Stomach (tissue), 9 donors: ENCODE data around the gene AGTRAP. TPM values are rescaled to one million over a fixed set of nuclear protein-coding genes. Genes with fewer than 3 reads are reported as not detected.

Source experiments
- DNase-seq, 2 donors: peaks; one replicate each; pipeline versions ENCODE4 v3.0.0 to v3.0.0-alpha.2; 2013 to 2019
- H3K27ac ChIP-seq, 5 donors: fragments of 200-600 bp in 4 of 5; sonication (generic) in 4 of 5; one replicate each; pipeline ENCODE4 v1.5.1; 2013 to 2019; ENCODE audit warnings: mild to moderate bottlenecking in 1 of 5, moderate library complexity in 1 of 5
- H3K27me3 ChIP-seq, 3 donors: fragments of 200-600 bp; sonication (generic); one replicate each; pipeline ENCODE4 v1.5.1; 2017 to 2019; ENCODE audit warnings: mixed run types in 1 of 3
- H3K36me3 ChIP-seq, 4 donors: fragments of 200-600 bp; sonication (generic); 1 replicate in 3 of 4; 2 replicates in 1 of 4; pipeline ENCODE4 v1.5.1; 2016 to 2019
- H3K4me1 ChIP-seq, 4 donors: fragments of 200-600 bp; sonication (generic); one replicate each; pipeline ENCODE4 v1.5.1; 2016 to 2019
- H3K4me3 ChIP-seq, 4 donors: fragments of 200-600 bp; sonication (generic) in 3 of 4; one replicate each; pipeline ENCODE4 v1.5.1; 2016 to 2019; ENCODE audit warnings: mild to moderate bottlenecking in 1 of 4
- H3K9me3 ChIP-seq, 4 donors: fragments of 200-600 bp; sonication (generic); one replicate each; pipeline ENCODE4 v1.5.1; 2016 to 2019
- EP300 ChIP-seq: sonication (generic); formaldehyde crosslinking; IDR thresholded peaks from one replicate; pipeline ENCODE4 v1.6.1; 2017; ENCODE audit warnings: antibody characterized with exemption
- POLR2A ChIP-seq, 4 donors: fragments of 450-650 bp; IDR thresholded peaks; one replicate each; pipeline ENCODE4 v1.6.1; 2016; ENCODE audit warnings: antibody characterized with exemption in 4 of 4, control low read depth in 2 of 4, mild to moderate bottlenecking in 1 of 4, moderate library complexity in 1 of 4
- POLR2AphosphoS5 ChIP-seq, 3 donors: sonication (generic); formaldehyde crosslinking; IDR thresholded peaks; one replicate each; pipeline ENCODE4 v1.6.1; 2016; ENCODE audit warnings: antibody characterized with exemption in 3 of 3
- WGBS, 5 donors: extraction: QIAGEN DNeasy Blood & Tissue Kit in 3 of 5; methylation state at CpG; one replicate each; pipeline versions ENCODE4 v1.1.5 to v1.1.7; 2013 to 2018; 5-methylcytosine and 5-hydroxymethylcytosine counted together
- intact Hi-C: fragments of 100-400 bp; cut with DNase I; formaldehyde crosslinking; loops from one replicate; pipeline ENCODE4 v1.15.1; 2023; ENCODE audit warnings: low total_unique reads
- polyA plus RNA-seq, 3 donors: library from polyadenylated mRNA; stranded (reverse); fragments of 200-250 nt; gene quantifications; one replicate each; pipeline ENCODE4 v1.2.3, GENCODE V29; 2013
- total RNA-seq, 5 donors: library from RNA; depleted of rRNA; stranded (reverse); fragments of >200 nt; gene quantifications; one replicate each; pipeline versions ENCODE4 v1.1.0 to v1.2.3, GENCODE V29; 2014 to 2016
- TF ChIP-seq, protein P1 (sequence below), 7 experiments: fragments of 450-650 bp in 4 of 7; fragments of 200-600 bp in 3 of 7; sonication (generic) in 3 of 7; IDR thresholded peaks; one replicate each; pipeline ENCODE4 v1.5.1; 2016 to 2019; ENCODE audit warnings: antibody characterized with exemption in 7 of 7, control low read depth in 2 of 7, mild to moderate bottlenecking in 1 of 7
- donor health status: healthy with polysubstance abuse.
- donor health status: Bipolar disorder and iron deficiency.
- donor health status: healthy.

Gene AGTRAP
- total and polyA plus RNA-seq, 8 donors: 4.1 to 76.3 (median 30.2) TPM

- peaks cover 30 to 88% (median 75%) of the 10 kb centered on the region in 4 donors for H3K36me3 ChIP-seq
- intact Hi-C loops: loop anchor here (10.0 kb wide), 1 partner anchor 61 kb away; the partner anchor contains the start of gene AGTRAP
- no peaks in the 10 kb centered on the region for H3K27me3 ChIP-seq
- H3K4me1 ChIP-seq: peaks cover 18 to 46% (median 35%) of the 10 kb centered on the region in 4 donors
- H3K4me3 ChIP-seq: no peak overlapping the region
- WGBS, 5 donors: 84 to 94% (median 91%) methylated on average over 14 of the region's 14 CpGs
- peak overlapping the region in 2 of 5 donors; percentile 23 to 58 for H3K27ac ChIP-seq
- H3K9me3 ChIP-seq: no peaks in the 10 kb centered on the region
- TF ChIP-seq, protein P1, sequence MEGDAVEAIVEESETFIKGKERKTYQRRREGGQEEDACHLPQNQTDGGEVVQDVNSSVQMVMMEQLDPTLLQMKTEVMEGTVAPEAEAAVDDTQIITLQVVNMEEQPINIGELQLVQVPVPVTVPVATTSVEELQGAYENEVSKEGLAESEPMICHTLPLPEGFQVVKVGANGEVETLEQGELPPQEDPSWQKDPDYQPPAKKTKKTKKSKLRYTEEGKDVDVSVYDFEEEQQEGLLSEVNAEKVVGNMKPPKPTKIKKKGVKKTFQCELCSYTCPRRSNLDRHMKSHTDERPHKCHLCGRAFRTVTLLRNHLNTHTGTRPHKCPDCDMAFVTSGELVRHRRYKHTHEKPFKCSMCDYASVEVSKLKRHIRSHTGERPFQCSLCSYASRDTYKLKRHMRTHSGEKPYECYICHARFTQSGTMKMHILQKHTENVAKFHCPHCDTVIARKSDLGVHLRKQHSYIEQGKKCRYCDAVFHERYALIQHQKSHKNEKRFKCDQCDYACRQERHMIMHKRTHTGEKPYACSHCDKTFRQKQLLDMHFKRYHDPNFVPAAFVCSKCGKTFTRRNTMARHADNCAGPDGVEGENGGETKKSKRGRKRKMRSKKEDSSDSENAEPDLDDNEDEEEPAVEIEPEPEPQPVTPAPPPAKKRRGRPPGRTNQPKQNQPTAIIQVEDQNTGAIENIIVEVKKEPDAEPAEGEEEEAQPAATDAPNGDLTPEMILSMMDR (IDR thresholded peaks at IDR 0.05): no peak
- TF ChIP-seq EP300 (no peak), POLR2A (IDR thresholded peaks at IDR 0.05) (no peak), POLR2AphosphoS5 (IDR thresholded peaks at IDR 0.05) (no peak)
- DNase-seq: no peak
These were observed 59.4 kb downstream of the AGTRAP start for GRCh38 chr1:11795238-11795890.

DNA sequence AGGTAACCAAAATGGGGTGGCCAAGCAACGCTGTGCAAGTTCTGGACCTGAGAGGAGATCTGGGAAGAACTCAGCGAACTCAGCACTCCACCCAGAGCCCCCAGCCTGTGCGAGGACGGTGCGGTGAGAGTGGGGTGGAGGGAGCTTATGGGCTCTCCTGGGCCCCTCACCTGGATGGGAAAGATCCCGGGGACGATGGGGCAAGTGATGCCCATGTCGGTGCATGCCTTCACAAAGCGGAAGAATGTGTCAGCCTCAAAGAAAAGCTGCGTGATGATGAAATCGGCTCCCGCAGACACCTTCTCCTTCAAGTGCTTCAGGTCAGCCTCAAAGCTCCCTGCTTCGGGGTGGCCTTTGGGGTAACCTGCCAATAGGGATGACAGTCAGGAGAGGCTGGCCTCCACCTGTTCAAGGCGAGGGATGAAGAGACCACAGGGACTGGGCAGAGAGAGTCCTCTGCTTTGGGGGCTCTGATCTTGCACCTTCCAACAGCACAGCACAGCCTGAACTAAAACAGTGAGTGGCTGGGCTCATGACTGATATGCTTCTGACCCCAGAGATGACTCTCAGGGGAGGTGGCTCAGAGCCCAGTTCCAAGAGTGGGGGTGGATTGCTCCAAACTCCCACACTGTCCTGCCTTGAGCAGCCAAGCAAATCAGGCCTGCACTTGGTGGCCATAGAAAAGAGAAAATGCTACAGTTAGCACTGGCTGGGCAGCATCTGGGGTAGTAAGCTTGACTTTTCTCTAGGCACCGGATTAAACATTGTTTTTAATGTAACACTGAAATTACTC, 60.3 kb downstream of the AGTRAP start:
- Histone ChIP-seq H3K4me1 (peaks cover 19 to 46% (median 34%) of the 10 kb centered on the region in 4 donors), H3K36me3 (peaks cover 39 to 95% (median 83%) of the 10 kb centered on the region in 4 donors), H3K9me3 (no peaks in the 10 kb centered on the region), H3K4me3 (no peak overlapping the region), H3K27ac (peak overlapping the region in 2 of 5 donors; percentile 57 to 58), H3K27me3 (no peaks in the 10 kb centered on the region)
- intact Hi-C loops: loop anchor here (10.0 kb wide), 1 partner anchor 61 kb away; the partner anchor contains the start of gene AGTRAP
- 91 to 97% (median 95%) methylated on average over 15 of the region's 15 CpGs for WGBS, 5 donors
- no peak for TF ChIP-seq POLR2AphosphoS5 (IDR thresholded peaks at IDR 0.05)
- TF ChIP-seq, protein P1 (IDR thresholded peaks at IDR 0.05): no peak
- no peak for TF ChIP-seq EP300
- TF ChIP-seq POLR2A (IDR thresholded peaks at IDR 0.05): no peak
- peak in 1 of 2 donors; percentile 33 for DNase-seq

GRCh38 chr1:11797525-11798216, 61.7 kb downstream of the AGTRAP start:
- Histone ChIP-seq H3K4me1 (peaks cover 19 to 46% (median 34%) of the 10 kb centered on the region in 4 donors), H3K27me3 (no peaks in the 10 kb centered on the region), H3K27ac (peak overlapping the region in 4 of 5 donors; percentile 50 to 69 (median 62)), H3K4me3 (no peak overlapping the region), H3K36me3 (peaks cover 39 to 89% (median 77%) of the 10 kb centered on the region in 4 donors), H3K9me3 (no peaks in the 10 kb centered on the region)
- TF ChIP-seq, protein P1 (IDR thresholded peaks at IDR 0.05): no peak
- TF ChIP-seq EP300 (no peak), POLR2AphosphoS5 (IDR thresholded peaks at IDR 0.05) (no peak), POLR2A (IDR thresholded peaks at IDR 0.05) (no peak)
- intact Hi-C loops: loop anchor here (10.0 kb wide), 1 partner anchor 63 kb away; the partner anchor contains the start of gene AGTRAP
- DNase-seq: no peak
- 46 to 75% (median 65%) methylated on average over 6 of the region's 6 CpGs for WGBS, 5 donors

DNA sequence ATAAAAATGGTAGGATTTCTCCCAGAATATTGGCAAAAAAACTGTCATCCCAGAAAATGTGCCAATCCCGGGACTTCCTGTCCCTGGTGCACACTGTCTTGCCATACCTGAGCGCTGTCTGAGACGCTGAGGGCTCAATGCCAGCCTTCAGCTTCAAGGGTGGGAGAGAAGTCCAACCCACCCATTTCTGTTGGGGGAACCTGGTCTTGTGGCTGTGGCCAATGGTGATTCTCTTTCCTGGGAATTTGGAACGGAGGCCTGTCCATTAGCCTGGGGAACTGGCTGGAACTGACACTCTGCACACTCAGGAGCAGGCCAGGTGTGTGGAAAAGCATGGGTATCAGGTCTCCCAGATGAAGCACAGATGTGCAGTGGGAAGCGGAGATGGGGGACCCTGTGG, 63.2 kb downstream of the AGTRAP start:
- TF ChIP-seq POLR2AphosphoS5 (IDR thresholded peaks at IDR 0.05) (no peak), POLR2A (IDR thresholded peaks at IDR 0.05) (no peak), EP300 (no peak)
- TF ChIP-seq, protein P1 (IDR thresholded peaks at IDR 0.05): no peak
- no peak overlapping the region for H3K4me3 ChIP-seq
- DNase-seq: no peak
- H3K27me3 ChIP-seq: no peaks in the 10 kb centered on the region
- H3K4me1 ChIP-seq: peaks cover 34 to 55% (median 46%) of the 10 kb centered on the region in 4 donors
- 92 to 98% (median 96%) methylated on average over 5 of the region's 5 CpGs for WGBS, 5 donors
- H3K27ac ChIP-seq: no peak overlapping the region
- intact Hi-C loops: loop anchor here (10.0 kb wide), 1 partner anchor 64 kb away; the partner anchor contains the start of gene AGTRAP
- H3K9me3 ChIP-seq: no peaks in the 10 kb centered on the region
- peaks cover 33 to 75% (median 64%) of the 10 kb centered on the region in 4 donors for H3K36me3 ChIP-seq
